HG03342 (cell line): Measurements from ENCODE around the gene ABI1.

Source experiments
- ATAC-seq: cut with Tn5 transposase; IDR thresholded peaks from one replicate; pipeline ENCODE4 v1.9.1; 2021; ENCODE audit warnings: mild to moderate bottlenecking, moderate library complexity; ENCODE audit not compliant: unreplicated experiment

ABI1 gene

GRCh38 chr10:26855186-26855585 lies 5.6 kb downstream of the ABI1 start:
- no peak for ATAC-seq

GRCh38 chr10:26854524-26854923 lies 6.2 kb downstream of the ABI1 start:
- ATAC-seq: no peak

- ATAC-seq: no peak
These were observed 16.3 kb downstream of the ABI1 start for GRCh38 chr10:26844396-26844975.

- ATAC-seq: no peak
These were observed 17.0 kb downstream of the ABI1 start for GRCh38 chr10:26843736-26844135.

- no peak for ATAC-seq
These were observed 18.9 kb downstream of the ABI1 start for GRCh38 chr10:26841733-26842317.

- ATAC-seq: no peak
These were observed 19.6 kb downstream of the ABI1 start for GRCh38 chr10:26840938-26841732.

GRCh38 chr10:26839966-26840627 lies 20.7 kb downstream of the ABI1 start:
- no peak for ATAC-seq

GRCh38 chr10:26837139-26837538 lies 23.6 kb downstream of the ABI1 start:
- ATAC-seq: no peak

- ATAC-seq: no peak
These were observed 25.7 kb downstream of the ABI1 start for GRCh38 chr10:26835025-26835424.

- no peak for ATAC-seq
These were observed 27.8 kb downstream of the ABI1 start for GRCh38 chr10:26832960-26833359.

- ATAC-seq: no peak
These were observed 28.8 kb downstream of the ABI1 start for GRCh38 chr10:26831936-26832335.

- no peak for ATAC-seq
These were observed 30.8 kb downstream of the ABI1 start for GRCh38 chr10:26829810-26830515.

GRCh38 chr10:26824015-26824690 lies 36.6 kb downstream of the ABI1 start:
- ATAC-seq: no peak

GRCh38 chr10:26821699-26822570 lies 38.8 kb downstream of the ABI1 start:
- ATAC-seq: no peak

- no peak for ATAC-seq
These were observed 45.3 kb downstream of the ABI1 start for GRCh38 chr10:26815500-26815899.

GRCh38 chr10:26810435-26811026 lies 50.2 kb downstream of the ABI1 start:
- ATAC-seq: no peak

GRCh38 chr10:26809973-26810372 lies 50.8 kb downstream of the ABI1 start:
- ATAC-seq: no peak

- no peak for ATAC-seq
These were observed 53.2 kb downstream of the ABI1 start for GRCh38 chr10:26807532-26807931.

GRCh38 chr10:26806557-26806956 lies 54.2 kb downstream of the ABI1 start:
- no peak for ATAC-seq
